NCI-H146 treated with DMSO at 0.1 percent for 48 hours (cell line): ENCODE data around the gene AGAP3.

ENCODE experiments used
- DNase-seq: peaks from one replicate; lab custom pipeline; 2025; ENCODE audit not compliant: unreplicated experiment; lab: John Stamatoyannopoulos, UW

AGAP3 gene

GRCh38 chr7:151107882-151108281 lies 21.6 kb downstream of the AGAP3 start:
- no peak for DNase-seq

- DNase-seq, result no peak
These were observed 23.1 kb downstream of the AGAP3 start for GRCh38 chr7:151109094-151110048.

DNA sequence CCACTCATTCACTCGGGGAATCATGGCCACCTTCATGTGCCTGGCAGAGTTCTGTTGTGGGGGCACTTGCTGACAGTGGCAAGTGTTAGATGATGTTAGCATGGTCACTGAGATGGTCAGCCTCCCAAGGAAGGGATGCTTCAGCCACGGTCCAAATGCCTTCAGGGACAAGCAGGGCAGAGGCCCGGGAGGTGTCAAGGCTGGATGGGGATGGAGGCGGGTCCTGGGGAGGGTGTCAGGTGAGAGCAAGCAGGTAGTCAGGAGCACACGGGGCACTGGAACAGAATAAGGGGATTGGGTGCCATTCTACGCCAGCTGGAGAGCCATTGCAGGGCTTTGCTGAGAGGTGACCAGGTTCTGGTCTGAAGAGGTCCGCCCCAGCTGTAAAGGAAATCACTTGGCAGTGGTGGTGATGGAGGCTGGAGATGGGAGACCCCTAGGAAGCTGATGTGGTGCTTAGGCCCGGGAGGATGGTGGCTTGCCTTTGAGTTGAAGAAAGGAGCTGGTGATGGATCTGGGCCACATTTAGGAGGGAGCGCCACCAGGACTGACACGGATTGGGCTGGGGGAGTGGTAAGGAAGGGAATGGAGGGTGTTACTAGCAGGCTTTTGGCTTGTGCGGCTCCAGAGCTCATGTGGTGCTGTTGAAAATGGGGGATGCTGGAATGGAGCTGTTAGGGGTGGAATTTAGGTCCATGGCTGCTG lies 24.1 kb downstream of the AGAP3 start:
- DNase-seq, result no peak

DNA sequence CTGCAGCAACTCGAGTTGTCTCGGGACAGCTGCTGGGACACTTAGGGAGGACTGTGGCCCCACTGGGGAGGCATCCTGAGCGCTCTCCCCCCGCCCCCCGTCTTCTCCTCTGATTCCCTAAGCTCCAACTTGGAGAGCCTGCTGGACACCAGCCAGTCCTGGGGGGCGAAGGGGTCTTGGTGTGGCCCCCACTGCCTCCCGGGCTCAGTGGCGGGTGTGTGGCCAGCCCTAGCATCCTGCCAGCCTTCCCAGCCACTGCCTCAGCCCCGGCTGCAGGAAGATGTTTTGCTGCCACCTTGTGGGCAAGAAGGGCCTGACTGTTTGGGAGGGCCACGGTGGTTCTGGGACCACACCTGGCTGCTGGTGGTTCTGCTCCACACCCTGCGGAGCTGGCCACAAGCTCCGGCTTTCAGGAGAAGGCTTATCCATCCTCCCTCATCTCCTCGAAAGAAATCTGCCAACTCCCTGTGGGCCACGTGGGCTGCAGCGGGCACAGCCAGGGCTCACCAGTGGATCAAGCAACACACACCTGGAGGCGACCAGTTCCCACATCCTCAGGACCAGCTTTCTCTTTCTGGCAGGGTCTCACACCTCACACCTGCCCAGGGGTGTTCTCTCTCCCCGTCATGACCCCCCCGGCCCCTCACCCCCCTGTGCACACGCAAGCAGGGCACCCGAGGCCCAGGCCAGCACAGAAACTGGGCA lies 24.8 kb downstream of the AGAP3 start:
- peak; percentile 11 for DNase-seq

- no peak for DNase-seq
These were observed 27.3 kb downstream of the AGAP3 start for GRCh38 chr7:151113344-151114150.

- no peak for DNase-seq
These were observed 28.1 kb downstream of the AGAP3 start for GRCh38 chr7:151114151-151115090.

- DNase-seq, result no peak
These were observed 29.0 kb downstream of the AGAP3 start for GRCh38 chr7:151115121-151115835.

GRCh38 chr7:151115836-151116418 lies 29.7 kb downstream of the AGAP3 start:
- no peak for DNase-seq

DNA sequence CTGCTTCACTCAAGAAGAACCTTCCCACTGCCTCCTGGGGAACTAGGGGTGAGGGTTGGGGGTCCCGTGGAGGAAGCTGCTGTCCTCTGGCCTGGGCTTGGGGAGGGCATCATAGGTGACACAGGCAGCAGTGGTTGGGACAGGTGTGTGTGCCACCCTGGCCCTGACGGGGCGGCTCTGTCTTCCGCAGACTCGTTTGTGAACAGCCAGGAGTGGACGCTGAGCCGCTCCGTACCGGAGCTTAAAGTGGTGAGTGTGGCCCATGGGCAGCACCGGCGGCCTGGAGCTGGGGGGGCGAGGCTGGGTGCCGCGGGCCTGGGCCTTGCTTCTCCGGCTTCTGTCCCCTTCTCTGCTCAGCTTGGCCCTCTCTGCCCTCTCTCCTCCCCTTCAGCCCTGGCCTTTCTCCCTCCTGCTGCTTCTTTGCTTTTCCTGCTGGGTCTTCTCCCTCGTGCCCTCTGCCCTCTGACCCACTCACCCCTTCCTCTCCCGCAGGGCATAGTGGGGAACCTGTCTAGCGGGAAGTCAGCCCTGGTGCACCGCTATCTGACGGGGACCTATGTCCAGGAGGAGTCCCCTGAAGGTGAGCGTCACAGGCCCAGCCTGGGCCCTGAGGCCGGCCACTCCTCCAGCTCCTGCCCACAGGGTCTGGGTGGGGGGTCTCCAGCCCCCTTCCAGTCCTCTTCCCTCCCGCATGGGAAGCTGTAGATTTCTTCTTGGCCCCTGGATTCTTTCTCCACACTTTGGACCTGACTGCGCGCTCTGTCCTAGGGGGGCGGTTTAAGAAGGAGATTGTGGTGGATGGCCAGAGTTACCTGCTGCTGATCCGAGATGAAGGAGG lies 30.5 kb downstream of the AGAP3 start:
- no peak for DNase-seq

DNA sequence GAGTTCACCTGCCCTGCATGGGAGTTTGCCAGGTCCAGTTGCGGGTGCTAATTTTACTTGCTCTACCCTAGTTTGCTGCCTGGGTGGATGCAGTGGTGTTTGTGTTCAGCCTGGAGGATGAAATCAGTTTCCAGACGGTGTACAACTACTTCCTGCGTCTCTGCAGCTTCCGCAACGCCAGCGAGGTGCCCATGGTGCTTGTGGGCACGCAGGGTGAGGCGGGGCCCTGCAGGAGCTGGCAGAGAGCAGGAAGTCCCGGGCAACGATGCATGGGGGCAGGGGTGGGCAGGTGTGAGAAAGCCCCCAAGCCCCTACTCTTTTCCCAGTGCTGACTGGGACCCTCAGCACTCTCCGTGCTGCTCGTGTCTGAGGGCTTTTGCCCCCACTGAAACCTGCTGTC lies 31.3 kb downstream of the AGAP3 start:
- DNase-seq, result no peak

DNA sequence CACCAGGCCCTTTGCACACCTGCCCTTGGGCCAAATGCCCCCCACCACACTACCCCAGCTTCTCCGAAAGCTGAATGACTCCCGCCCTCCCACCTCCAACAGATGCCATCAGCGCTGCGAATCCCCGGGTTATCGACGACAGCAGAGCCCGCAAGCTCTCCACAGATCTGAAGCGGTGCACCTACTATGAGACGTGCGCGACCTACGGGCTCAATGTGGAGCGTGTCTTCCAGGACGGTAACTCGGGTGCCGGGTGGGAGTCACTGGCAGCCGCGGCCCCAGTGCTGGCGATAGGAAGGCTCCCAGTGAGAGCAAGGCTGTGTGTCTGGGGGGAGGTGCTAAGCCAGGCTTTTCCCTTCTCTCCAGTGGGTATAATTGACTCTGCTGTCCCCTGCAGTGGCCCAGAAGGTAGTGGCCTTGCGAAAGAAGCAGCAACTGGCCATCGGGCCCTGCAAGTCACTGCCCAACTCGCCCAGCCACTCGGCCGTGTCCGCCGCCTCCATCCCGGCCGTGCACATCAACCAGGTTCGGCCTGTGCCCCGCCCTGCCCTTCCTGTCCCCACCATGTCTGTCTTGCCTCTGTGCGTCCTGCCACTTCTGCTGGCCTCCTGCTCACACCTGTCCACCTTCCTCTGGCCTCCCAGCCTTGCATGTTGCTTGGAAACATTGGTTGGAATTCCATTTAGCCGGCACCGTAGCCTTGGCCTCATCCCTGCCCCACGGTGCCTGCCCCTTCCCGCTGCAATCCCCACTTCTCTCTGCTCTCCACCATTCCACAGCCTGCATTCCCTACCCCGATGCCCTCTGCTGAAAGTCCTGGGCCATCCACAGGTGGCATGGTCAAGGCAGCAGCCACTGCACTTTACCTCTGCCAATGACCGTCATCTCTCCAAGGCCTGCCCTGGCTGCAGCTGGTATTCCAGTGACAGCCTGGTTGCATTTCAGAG lies 32.1 kb downstream of the AGAP3 start:
- DNase-seq, result no peak

DNA sequence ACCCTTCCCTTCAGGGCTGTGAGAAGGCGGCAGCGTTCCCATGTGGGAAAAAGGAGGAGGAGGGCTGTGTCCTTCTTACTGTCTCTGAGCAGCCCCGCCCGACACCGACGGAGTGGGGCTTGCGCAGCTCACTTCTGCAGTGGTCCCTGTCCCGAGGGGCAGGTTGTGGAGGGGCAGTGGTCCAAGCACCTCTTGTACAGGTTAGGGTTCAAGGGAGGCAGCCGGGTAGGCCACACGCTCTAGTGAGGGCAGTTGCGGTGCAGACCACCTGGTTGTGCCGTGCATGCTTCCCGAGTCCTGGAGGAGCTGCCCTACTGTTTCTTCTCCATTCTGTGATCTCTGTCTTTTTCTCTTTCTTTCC lies 32.8 kb downstream of the AGAP3 start:
- DNase-seq, result no peak

- DNase-seq, result no peak
These were observed 33.6 kb downstream of the AGAP3 start for GRCh38 chr7:151119902-151120301.

DNA sequence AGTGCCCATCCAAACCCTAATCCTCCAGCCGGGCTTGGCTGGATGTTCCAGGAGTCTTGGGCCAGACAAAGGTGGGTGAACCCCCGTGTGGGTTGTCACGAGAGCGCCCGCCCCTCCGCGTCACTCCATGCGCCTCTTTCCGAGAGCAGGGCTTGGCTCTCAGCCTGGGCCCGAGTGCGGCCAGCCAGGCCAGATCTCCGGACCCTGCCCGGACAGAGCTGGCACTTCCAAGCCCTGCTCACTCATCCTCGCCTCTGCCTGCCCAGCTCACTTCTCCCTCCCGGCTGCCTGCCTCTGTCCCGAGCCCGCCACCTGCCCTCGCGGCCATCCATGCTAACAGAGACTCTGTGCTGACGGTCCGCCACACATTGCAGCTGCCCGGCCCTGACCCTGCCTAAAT lies 34.6 kb downstream of the AGAP3 start:
- DNase-seq, result no peak

- no peak for DNase-seq
These were observed 35.3 kb downstream of the AGAP3 start for GRCh38 chr7:151121380-151122170.

DNA sequence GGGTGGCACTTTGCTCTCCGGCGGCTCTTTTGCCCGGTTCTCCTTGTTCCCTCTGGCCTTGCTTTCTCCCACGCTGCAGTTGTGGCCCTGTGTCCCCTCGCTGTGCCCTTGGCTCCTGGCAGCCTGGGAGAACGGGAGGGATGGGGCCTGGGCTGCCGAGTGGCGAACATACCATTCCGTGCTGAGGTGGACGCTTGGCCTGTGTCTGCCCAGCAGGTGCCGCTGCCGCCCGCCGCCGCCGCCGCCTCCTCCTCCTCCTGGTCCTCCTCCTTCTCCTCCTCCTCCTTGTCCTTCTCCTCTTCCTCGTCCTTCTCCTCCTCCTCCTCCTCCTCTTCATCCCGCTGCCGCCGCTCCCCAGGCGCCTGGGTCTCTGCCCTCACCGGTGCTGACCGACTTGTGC lies 36.0 kb downstream of the AGAP3 start:
- no peak for DNase-seq
